ENCODE results near the gene LRRK1.

Gene LRRK1

GRCh38 chr15:101099183-101099582 lies 180.0 kb downstream of the LRRK1 start:
- FAIRE-seq (no peak), DNase-seq (ENCODE audit: insufficient read length, low spot score) (no peak)
- TF ChIP-seq CTCF (IDR thresholded peaks at IDR 0.05; ENCODE audit: insufficient read depth, missing control alignments), result no peak

GRCh38 chr15:101100118-101100517 lies 181.0 kb downstream of the LRRK1 start:
- FAIRE-seq (no peak), DNase-seq (ENCODE audit: insufficient read length, low spot score) (no peak)
- no peak for TF ChIP-seq CTCF (IDR thresholded peaks at IDR 0.05; ENCODE audit: insufficient read depth, missing control alignments)

- DNase-seq (ENCODE audit: insufficient read length, low spot score), result no peak
- no peak for TF ChIP-seq CTCF (IDR thresholded peaks at IDR 0.05; ENCODE audit: insufficient read depth, missing control alignments)
- FAIRE-seq, result no peak
Measured at GRCh38 chr15:101100593-101101442, 181.7 kb downstream of the LRRK1 start.

GRCh38 chr15:101101676-101102075 lies 182.5 kb downstream of the LRRK1 start:
- no peak for TF ChIP-seq CTCF (IDR thresholded peaks at IDR 0.05; ENCODE audit: insufficient read depth, missing control alignments)
- no peak for DNase-seq (ENCODE audit: insufficient read length, low spot score)
- no peak for FAIRE-seq

- FAIRE-seq (no peak), DNase-seq (ENCODE audit: insufficient read length, low spot score) (no peak)
- TF ChIP-seq CTCF (IDR thresholded peaks at IDR 0.05; ENCODE audit: insufficient read depth, missing control alignments), result no peak
Measured at GRCh38 chr15:101102746-101103145, 183.6 kb downstream of the LRRK1 start.

GRCh38 chr15:101103598-101103997 lies 184.4 kb downstream of the LRRK1 start:
- TF ChIP-seq CTCF (IDR thresholded peaks at IDR 0.05; ENCODE audit: insufficient read depth, missing control alignments), result no peak
- FAIRE-seq (no peak), DNase-seq (ENCODE audit: insufficient read length, low spot score) (no peak)

GRCh38 chr15:101104141-101104540 lies 185.0 kb downstream of the LRRK1 start:
- TF ChIP-seq CTCF (IDR thresholded peaks at IDR 0.05; ENCODE audit: insufficient read depth, missing control alignments), result no peak
- no peak for FAIRE-seq

More at GRCh38 chr15:101104141-101104540, 185.0 kb downstream of the LRRK1 start:
- DNase-seq (ENCODE audit: insufficient read length, low spot score), result no peak
